Measurements from ENCODE around the gene EZH1. TPM values are rescaled to one million over a fixed set of nuclear protein-coding genes. Genes with fewer than 3 reads are reported as not detected.
A peak's percentile ranks its signal among the peaks of the same experiment; 100 is the strongest.

The EZH1 gene
- total RNA-seq, 4 donors from 2014 or later = 31.5 to 89.5 (median 44.5) TPM

GRCh38 chr17:42780851-42781638, 36.2 kb upstream of the EZH1 start:
- Histone ChIP-seq H3K4me1 (peaks cover 0 to 9% of the 10 kb centered on the region in 2 donors), H3K27me3 (peaks cover 13 to 40% of the 10 kb centered on the region in 2 donors), H3K9me3 (no peaks in the 10 kb centered on the region), H3K4me3 (peak overlapping the region in 1 of 2 donors; percentile 37), H3K36me3 (no peaks in the 10 kb centered on the region), H3K27ac (no peak overlapping the region)
- TF ChIP-seq POLR2A (IDR thresholded peaks at IDR 0.05) (no peak), CTCF (IDR thresholded peaks at IDR 0.05) (no peak)
- no peak for DNase-seq
- intact Hi-C loops (cut with DNase I; ENCODE audit: low total_unique reads) = no loop called here

- peaks cover 0 to 9% of the 10 kb centered on the region in 2 donors for H3K4me1 ChIP-seq
- no peak for TF ChIP-seq POLR2A (IDR thresholded peaks at IDR 0.05)
- no peak for TF ChIP-seq CTCF (IDR thresholded peaks at IDR 0.05)
- no peaks in the 10 kb centered on the region for H3K36me3 ChIP-seq
- intact Hi-C loops (cut with DNase I; ENCODE audit: low total_unique reads) = no loop called here
- no peak within 1 kb of the TSS for H3K27ac ChIP-seq
- no peaks in the 10 kb centered on the region for H3K9me3 ChIP-seq
- DNase-seq = no peak
- peak within 1 kb of the TSS in 1 of 2 donors; percentile 37 for H3K4me3 ChIP-seq
- peaks cover 13 to 32% of the 10 kb centered on the region in 2 donors for H3K27me3 ChIP-seq
Observed at GRCh38 chr17:42779936-42780850, 35.4 kb upstream of the EZH1 start, which contains the start of gene WNK4. Gene WNK4 (plus strand): TSS chr17:42780610. CDS start chr17:42780699, 89 bp downstream.

- TF ChIP-seq POLR2A (IDR thresholded peaks at IDR 0.05) (no peak), CTCF (IDR thresholded peaks at IDR 0.05) (no peak)
- H3K27me3 ChIP-seq = peaks cover 13 to 24% of the 10 kb centered on the region in 2 donors
- no peak overlapping the region for H3K4me3 ChIP-seq
- no peaks in the 10 kb centered on the region for H3K9me3 ChIP-seq
- no peak for DNase-seq
- peaks cover 0 to 9% of the 10 kb centered on the region in 2 donors for H3K4me1 ChIP-seq
- H3K36me3 ChIP-seq = no peaks in the 10 kb centered on the region
- intact Hi-C loops (cut with DNase I; ENCODE audit: low total_unique reads) = no loop called here
- H3K27ac ChIP-seq = no peak overlapping the region
Observed at GRCh38 chr17:42779304-42779935, 34.6 kb upstream of the EZH1 start.

GRCh38 chr17:42778570-42778969, 33.7 kb upstream of the EZH1 start:
- intact Hi-C loops (cut with DNase I; ENCODE audit: low total_unique reads) = no loop called here
- no peak for DNase-seq
- Histone ChIP-seq H3K4me1 (peaks cover 0 to 16% of the 10 kb centered on the region in 2 donors), H3K9me3 (no peaks in the 10 kb centered on the region), H3K27me3 (peaks cover 13 to 17% of the 10 kb centered on the region in 2 donors), H3K4me3 (no peak overlapping the region), H3K27ac (no peak overlapping the region), H3K36me3 (no peaks in the 10 kb centered on the region)
- TF ChIP-seq POLR2A (IDR thresholded peaks at IDR 0.05) (no peak), CTCF (IDR thresholded peaks at IDR 0.05) (no peak)

All from uterus (tissue), 4 donors.